Mucosa of stomach (tissue), 1 donor: Measurements from ENCODE around the gene RWDD1.

ENCODE experiments used
- H3K27me3 ChIP-seq: one replicate; pipeline ENCODE4 v1.7.0; 2013; ENCODE audit warnings: mild to moderate bottlenecking, low read length; ENCODE audit not compliant: control insufficient read depth, insufficient read depth
- H3K36me3 ChIP-seq: one replicate; pipeline ENCODE4 v1.7.0; 2013; ENCODE audit warnings: low read length; ENCODE audit not compliant: control insufficient read depth, insufficient read depth
- H3K4me1 ChIP-seq: one replicate; pipeline ENCODE4 v1.7.0; 2013; ENCODE audit warnings: mild to moderate bottlenecking, low read length; ENCODE audit not compliant: control insufficient read depth, insufficient read depth
- H3K4me3 ChIP-seq: one replicate; pipeline ENCODE4 v1.7.0; 2013; ENCODE audit warnings: low read length
- H3K9ac ChIP-seq: one replicate; pipeline ENCODE4 v1.7.0; 2013; ENCODE audit warnings: mild to moderate bottlenecking, low read length, moderate library complexity
- H3K9me3 ChIP-seq: one replicate; pipeline ENCODE4 v1.7.0; 2013; ENCODE audit warnings: mild to moderate bottlenecking, low read length, moderate library complexity; ENCODE audit not compliant: control insufficient read depth
- donor health status: Pancreatic carcinoma.

RWDD1 gene

GRCh38 chr6:116542426-116542825, 28.9 kb upstream of the RWDD1 start:
- H3K9ac ChIP-seq: no peak overlapping the region
- no peaks in the 10 kb centered on the region for H3K9me3 ChIP-seq
- H3K27me3 ChIP-seq: peaks cover 18% of the 10 kb centered on the region
- H3K4me1 ChIP-seq: no peaks in the 10 kb centered on the region
- H3K4me3 ChIP-seq: no peak overlapping the region
- H3K36me3 ChIP-seq: no peaks in the 10 kb centered on the region

GRCh38 chr6:116543149-116543548, 28.2 kb upstream of the RWDD1 start:
- Histone ChIP-seq H3K36me3 (no peaks in the 10 kb centered on the region), H3K9me3 (no peaks in the 10 kb centered on the region), H3K4me1 (no peaks in the 10 kb centered on the region)

GRCh38 chr6:116545651-116546050, 25.7 kb upstream of the RWDD1 start, which contains the start of gene TRAPPC3L:
TRAPPC3L (minus strand) TSS chr6:116545684; CDS start chr6:116545514, 170 bp downstream.
- H3K36me3 ChIP-seq: no peaks in the 10 kb centered on the region
- peaks cover 16% of the 10 kb centered on the region for H3K27me3 ChIP-seq
- H3K4me1 ChIP-seq: no peaks in the 10 kb centered on the region
- H3K9me3 ChIP-seq: no peaks in the 10 kb centered on the region
- H3K4me3 ChIP-seq: no peak within 1 kb of the TSS
- no peak within 1 kb of the TSS for H3K9ac ChIP-seq

More at GRCh38 chr6:116543149-116543548, 28.2 kb upstream of the RWDD1 start:
- Histone ChIP-seq H3K9ac (no peak overlapping the region), H3K4me3 (no peak overlapping the region), H3K27me3 (peaks cover 18% of the 10 kb centered on the region)

GRCh38 chr6:116547358-116547757, 23.9 kb upstream of the RWDD1 start:
- Histone ChIP-seq H3K9ac (no peak overlapping the region), H3K27me3 (peaks cover 20% of the 10 kb centered on the region), H3K4me1 (no peaks in the 10 kb centered on the region), H3K9me3 (no peaks in the 10 kb centered on the region), H3K36me3 (no peaks in the 10 kb centered on the region), H3K4me3 (no peak overlapping the region)

DNA sequence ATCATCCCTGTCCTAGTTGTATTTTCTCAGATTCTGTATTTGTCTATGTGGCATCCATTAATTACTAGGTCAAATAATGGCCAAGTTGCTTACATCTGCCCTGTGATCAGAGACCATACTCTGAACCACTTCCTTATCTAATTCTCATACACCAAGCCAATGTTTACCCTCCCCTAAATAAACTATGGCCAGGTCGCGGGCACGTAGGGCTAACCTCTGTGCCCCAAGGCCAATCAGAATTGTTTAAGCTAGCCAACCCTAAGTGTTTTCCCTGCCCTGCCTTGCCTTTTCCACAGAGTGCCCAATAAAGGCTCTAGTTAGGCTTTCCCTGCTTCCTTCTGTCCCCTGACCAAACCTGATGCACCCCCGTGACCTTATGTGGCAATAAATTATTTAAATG, 20.5 kb upstream of the RWDD1 start:
- Histone ChIP-seq H3K9me3 (no peaks in the 10 kb centered on the region), H3K9ac (no peak overlapping the region), H3K27me3 (peaks cover 24% of the 10 kb centered on the region), H3K4me1 (no peaks in the 10 kb centered on the region), H3K4me3 (no peak overlapping the region), H3K36me3 (no peaks in the 10 kb centered on the region)

- no peaks in the 10 kb centered on the region for H3K4me1 ChIP-seq
- H3K27me3 ChIP-seq: peaks cover 29% of the 10 kb centered on the region
- H3K9me3 ChIP-seq: no peaks in the 10 kb centered on the region
- no peak within 1 kb of the TSS for H3K4me3 ChIP-seq
- H3K36me3 ChIP-seq: no peaks in the 10 kb centered on the region
- H3K9ac ChIP-seq: no peak within 1 kb of the TSS
Measured at GRCh38 chr6:116553451-116553850, 17.9 kb upstream of the RWDD1 start, which contains the start of gene CALHM4. CALHM4 (plus strand) TSS chr6:116553751; CDS start chr6:116553794, 43 bp downstream.

DNA sequence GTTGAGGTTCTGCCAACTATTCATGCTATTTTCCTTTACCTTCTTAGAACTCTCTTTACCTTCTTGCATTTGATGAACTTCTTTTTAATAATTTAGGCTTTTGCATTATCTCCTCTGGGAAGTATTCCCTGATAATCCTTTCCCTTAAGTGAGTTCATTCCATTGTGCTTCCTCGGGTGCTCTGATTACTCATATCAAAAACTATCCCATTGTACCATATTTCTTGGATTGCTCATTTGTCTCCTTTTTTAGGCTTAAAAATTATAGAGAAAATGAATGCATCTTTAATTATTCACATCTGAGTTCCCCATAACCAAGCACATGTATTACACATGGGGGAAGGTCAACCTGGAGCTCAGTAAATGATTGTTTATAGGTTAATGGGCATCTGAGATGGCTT, 15.2 kb upstream of the RWDD1 start:
- no peaks in the 10 kb centered on the region for H3K9me3 ChIP-seq
- no peaks in the 10 kb centered on the region for H3K4me1 ChIP-seq
- H3K9ac ChIP-seq: no peak overlapping the region
- H3K27me3 ChIP-seq: peaks cover 38% of the 10 kb centered on the region
- no peak overlapping the region for H3K4me3 ChIP-seq
- no peaks in the 10 kb centered on the region for H3K36me3 ChIP-seq

- Histone ChIP-seq H3K4me3 (no peak overlapping the region), H3K4me1 (no peaks in the 10 kb centered on the region), H3K9ac (no peak overlapping the region), H3K36me3 (no peaks in the 10 kb centered on the region), H3K9me3 (no peaks in the 10 kb centered on the region), H3K27me3 (peaks cover 32% of the 10 kb centered on the region)
Measured at GRCh38 chr6:116556814-116557415, 14.4 kb upstream of the RWDD1 start.

DNA sequence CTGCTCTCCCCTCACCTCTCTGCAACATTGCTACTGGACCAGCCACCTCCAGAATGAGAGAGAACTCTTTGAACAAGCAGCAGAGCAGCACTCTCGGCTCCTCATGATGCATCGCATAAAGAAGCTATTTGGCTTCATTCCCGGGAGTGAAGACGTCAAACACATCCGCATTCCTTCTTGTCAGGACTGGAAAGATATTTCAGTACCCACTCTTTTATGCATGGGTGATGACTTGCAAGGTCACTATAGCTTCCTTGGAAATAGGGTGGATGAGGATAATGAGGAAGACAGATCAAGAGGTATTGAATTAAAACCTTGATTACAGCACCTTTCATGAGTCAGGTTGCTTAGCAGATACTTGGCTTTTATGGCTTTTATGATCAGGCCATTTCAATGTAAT, 13.4 kb upstream of the RWDD1 start:
- H3K9ac ChIP-seq: no peak overlapping the region
- no peaks in the 10 kb centered on the region for H3K9me3 ChIP-seq
- no peaks in the 10 kb centered on the region for H3K4me1 ChIP-seq
- H3K4me3 ChIP-seq: no peak overlapping the region
- peaks cover 29% of the 10 kb centered on the region for H3K27me3 ChIP-seq
- H3K36me3 ChIP-seq: no peaks in the 10 kb centered on the region

GRCh38 chr6:116560130-116560529, 11.2 kb upstream of the RWDD1 start:
- no peaks in the 10 kb centered on the region for H3K9me3 ChIP-seq
- no peaks in the 10 kb centered on the region for H3K4me1 ChIP-seq
- H3K4me3 ChIP-seq: no peak overlapping the region
- peaks cover 29% of the 10 kb centered on the region for H3K27me3 ChIP-seq
- H3K36me3 ChIP-seq: no peaks in the 10 kb centered on the region
- no peak overlapping the region for H3K9ac ChIP-seq

DNA sequence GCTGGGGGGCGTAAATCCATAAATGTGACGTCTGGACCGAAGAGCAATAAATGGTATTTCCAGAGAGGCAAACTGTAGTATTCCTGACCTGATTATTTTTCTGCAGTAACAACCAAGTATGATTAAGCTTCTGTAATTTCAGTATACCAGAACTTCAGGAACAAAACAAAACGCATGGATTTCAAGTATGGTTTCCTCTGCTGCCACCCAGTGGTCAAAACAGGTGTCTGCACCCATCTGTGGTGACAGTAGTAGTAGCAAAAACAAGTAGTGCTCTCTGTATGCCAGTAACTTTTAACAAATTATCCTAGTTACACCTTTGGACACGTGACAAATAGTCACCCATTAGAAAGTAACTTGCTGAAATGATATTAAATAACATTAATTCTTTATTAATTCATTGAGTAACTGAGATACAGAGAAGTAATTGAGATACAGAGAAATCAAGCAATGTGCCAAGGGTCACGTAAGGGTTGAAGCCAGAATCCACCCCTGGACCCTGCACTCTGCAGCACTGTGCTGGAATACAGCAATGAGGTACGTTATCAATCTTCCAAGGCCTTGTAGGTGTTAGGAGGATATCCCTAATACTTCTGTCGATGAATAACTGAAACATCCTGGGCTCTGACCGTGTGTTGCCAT, 9.8 kb upstream of the RWDD1 start:
- Histone ChIP-seq H3K4me3 (no peak overlapping the region), H3K4me1 (no peaks in the 10 kb centered on the region), H3K36me3 (no peaks in the 10 kb centered on the region), H3K9ac (no peak overlapping the region), H3K27me3 (peaks cover 38% of the 10 kb centered on the region), H3K9me3 (no peaks in the 10 kb centered on the region)

DNA sequence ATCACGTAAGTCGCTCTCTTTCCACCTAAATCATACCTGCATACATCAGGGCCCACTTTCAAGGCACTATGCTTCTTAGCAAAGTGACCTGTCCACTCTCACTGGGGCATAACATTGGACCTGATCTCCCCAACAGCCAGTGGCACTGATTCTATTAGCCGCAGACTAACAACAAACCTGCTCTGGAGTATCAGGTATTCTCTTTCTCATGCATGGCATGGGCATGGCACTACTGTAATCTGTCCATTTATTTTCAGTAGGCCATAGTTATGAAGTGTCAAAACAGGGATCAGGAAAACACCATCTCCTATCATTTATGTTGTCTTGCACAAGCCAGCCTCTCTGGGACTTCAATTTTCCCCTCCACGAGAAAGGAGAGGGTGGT, 9.3 kb upstream of the RWDD1 start:
- Histone ChIP-seq H3K9ac (no peak overlapping the region), H3K4me1 (no peaks in the 10 kb centered on the region), H3K4me3 (no peak overlapping the region), H3K27me3 (peaks cover 38% of the 10 kb centered on the region), H3K9me3 (no peaks in the 10 kb centered on the region), H3K36me3 (no peaks in the 10 kb centered on the region)
